H7 (cell line): ENCODE data around the gene KRTAP5-1. TPM values are rescaled to one million over a fixed set of nuclear protein-coding genes. Genes with fewer than 3 reads are reported as not detected.

Experiments
- DNase-seq: peaks from one replicate; pipeline ENCODE4 v3.0.0; 2012
- H3K27me3 ChIP-seq: 2 replicates; pipeline ENCODE4 v1.6.0; 2011; ENCODE audit warnings: mild to moderate bottlenecking, low read length; ENCODE audit not compliant: control insufficient read depth, insufficient read depth
- H3K36me3 ChIP-seq: replicated peaks from 2 replicates; pipeline ENCODE4 v1.5.1; 2011; ENCODE audit warnings: low read length; ENCODE audit not compliant: control insufficient read depth, insufficient read depth
- H3K4me3 ChIP-seq: 2 replicates; pipeline ENCODE4 v1.5.1; 2011; ENCODE audit warnings: low read depth, mild to moderate bottlenecking, control low read depth, low read length, moderate library complexity; ENCODE audit not compliant: insufficient read depth
- total RNA-seq: library from RNA; depleted of rRNA; stranded (reverse); fragments of >200 nt; shearing (Covaris generic); gene quantifications from 2 replicates; pipeline ENCODE4 v1.2.3, GENCODE V29; 2014

Gene KRTAP5-1
- total RNA-seq, 1 experiment from 2014 or later: not detected

- Histone ChIP-seq H3K36me3 (no peaks in the 10 kb centered on the region), H3K27me3 (peaks cover 8% of the 10 kb centered on the region), H3K4me3 (no peak overlapping the region)
- no peak for DNase-seq
Observed at GRCh38 chr11:1554981-1555712, 29.9 kb downstream of the KRTAP5-1 start.

GRCh38 chr11:1553808-1554594 lies 31.1 kb downstream of the KRTAP5-1 start:
- H3K4me3 ChIP-seq: no peak overlapping the region
- peak; percentile 90 for DNase-seq
- peaks cover 17% of the 10 kb centered on the region for H3K27me3 ChIP-seq
- H3K36me3 ChIP-seq: no peaks in the 10 kb centered on the region

- H3K27me3 ChIP-seq: peaks cover 46% of the 10 kb centered on the region
- H3K36me3 ChIP-seq: no peaks in the 10 kb centered on the region
- no peak overlapping the region for H3K4me3 ChIP-seq
- DNase-seq: peak; percentile 68
Observed at GRCh38 chr11:1549338-1550330, 35.4 kb downstream of the KRTAP5-1 start.

GRCh38 chr11:1548221-1549070 lies 36.6 kb downstream of the KRTAP5-1 start:
- H3K4me3 ChIP-seq: peak overlapping the region; percentile 33; the same call in 1 of the 2 replicates
- peak; percentile 93 for DNase-seq
- H3K27me3 ChIP-seq: peaks cover 48% of the 10 kb centered on the region
- no peaks in the 10 kb centered on the region for H3K36me3 ChIP-seq

- no peaks in the 10 kb centered on the region for H3K36me3 ChIP-seq
- H3K4me3 ChIP-seq: peak overlapping the region; percentile 48
- peaks cover 48% of the 10 kb centered on the region for H3K27me3 ChIP-seq
- DNase-seq: peak; percentile 85
Observed at GRCh38 chr11:1547467-1548098, 37.5 kb downstream of the KRTAP5-1 start.

GRCh38 chr11:1546536-1547466 lies 38.3 kb downstream of the KRTAP5-1 start:
- peak overlapping the region; percentile 48 for H3K4me3 ChIP-seq
- peak; percentile 99 for DNase-seq
- no peaks in the 10 kb centered on the region for H3K36me3 ChIP-seq
- H3K27me3 ChIP-seq: peaks cover 45% of the 10 kb centered on the region

- Histone ChIP-seq H3K27me3 (peaks cover 45% of the 10 kb centered on the region), H3K36me3 (no peaks in the 10 kb centered on the region), H3K4me3 (peak overlapping the region; percentile 17; the same call in 1 of the 2 replicates)
- DNase-seq: peak; percentile 89
Observed at GRCh38 chr11:1546077-1546535, 39.0 kb downstream of the KRTAP5-1 start.

GRCh38 chr11:1545432-1545831 lies 39.7 kb downstream of the KRTAP5-1 start:
- DNase-seq: no peak
- Histone ChIP-seq H3K36me3 (no peaks in the 10 kb centered on the region), H3K4me3 (no peak overlapping the region), H3K27me3 (peaks cover 48% of the 10 kb centered on the region)

GRCh38 chr11:1544536-1544935 lies 40.5 kb downstream of the KRTAP5-1 start:
- Histone ChIP-seq H3K27me3 (peaks cover 43% of the 10 kb centered on the region), H3K36me3 (no peaks in the 10 kb centered on the region), H3K4me3 (no peak overlapping the region)
- no peak for DNase-seq

- Histone ChIP-seq H3K36me3 (no peaks in the 10 kb centered on the region), H3K27me3 (peaks cover 35% of the 10 kb centered on the region), H3K4me3 (no peak overlapping the region)
- no peak for DNase-seq
Observed at GRCh38 chr11:1543606-1544263, 41.3 kb downstream of the KRTAP5-1 start.

GRCh38 chr11:1542267-1542666 lies 42.8 kb downstream of the KRTAP5-1 start:
- Histone ChIP-seq H3K4me3 (no peak overlapping the region), H3K36me3 (no peaks in the 10 kb centered on the region), H3K27me3 (peaks cover 28% of the 10 kb centered on the region)
- peak; percentile 53 for DNase-seq
